GM06990 (cell line): ENCODE measurements around the gene ZSWIM4.
"Not testable (repeated sequence)": the region's sequence is repeated elsewhere in the genome, so short reads cannot be mapped to it uniquely, and the experiment has no call there.

Experiments
- DNase-seq: peaks from one replicate; pipeline ENCODE4 v3.0.0-alpha.2; 2011; ENCODE audit not compliant: insufficient read length; ENCODE audit errors: extremely low read depth
- H3K27me3 ChIP-seq: replicated peaks from 2 replicates; pipeline ENCODE4 v1.6.0; 2011; ENCODE audit warnings: low read length; ENCODE audit not compliant: control insufficient read depth, insufficient read depth
- H3K36me3 ChIP-seq: 2 replicates; pipeline ENCODE4 v1.5.1; 2011; ENCODE audit warnings: low read length; ENCODE audit not compliant: control insufficient read depth, insufficient read depth
- H3K4me3 ChIP-seq: replicated peaks from 2 replicates; pipeline ENCODE4 v1.5.1; 2011; ENCODE audit warnings: low read depth, mild to moderate bottlenecking, control low read depth, low read length
- CTCF ChIP-seq: IDR thresholded peaks from 2 replicates; pipeline ENCODE4 v1.5.1; 2011; ENCODE audit warnings: low read length, control low read depth, mild to moderate bottlenecking, inconsistent platforms; ENCODE audit not compliant: insufficient read depth, poor library complexity, severe bottlenecking

The ZSWIM4 gene

GRCh38 chr19:13770013-13770635 lies 25.1 kb upstream of the ZSWIM4 start:
- Histone ChIP-seq H3K4me3 (no peak overlapping the region), H3K36me3 (peaks cover 9% of the 10 kb centered on the region), H3K27me3 (no peaks in the 10 kb centered on the region)
- no peak for DNase-seq
- no peak for TF ChIP-seq CTCF

- H3K36me3 ChIP-seq: peaks cover 18% of the 10 kb centered on the region
These were observed 20.7 kb upstream of the ZSWIM4 start, which contains the start of gene C19orf53 for GRCh38 chr19:13774217-13775191. Gene C19orf53, plus strand, starts transcription at chr19:13774456. Its CDS starts 22 bp downstream, at chr19:13774478.

GRCh38 chr19:13778398-13778797 lies 16.8 kb upstream of the ZSWIM4 start:
- DNase-seq: no peak
- Histone ChIP-seq H3K27me3 (no peaks in the 10 kb centered on the region), H3K36me3 (peaks cover 16% of the 10 kb centered on the region), H3K4me3 (no peak overlapping the region)
- no peak for TF ChIP-seq CTCF

More at GRCh38 chr19:13774217-13775191, 20.7 kb upstream of the ZSWIM4 start, which contains the start of gene C19orf53:
- no peaks in the 10 kb centered on the region for H3K27me3 ChIP-seq
- no peak for TF ChIP-seq CTCF
- peak; percentile 86 for DNase-seq
- peak within 1 kb of the TSS; percentile 82 for H3K4me3 ChIP-seq

GRCh38 chr19:13778847-13779246 lies 16.4 kb upstream of the ZSWIM4 start:
- TF ChIP-seq CTCF: no peak
- Histone ChIP-seq H3K36me3 (peaks cover 16% of the 10 kb centered on the region), H3K4me3 (no peak overlapping the region), H3K27me3 (no peaks in the 10 kb centered on the region)
- DNase-seq: no peak

- peaks cover 16% of the 10 kb centered on the region for H3K36me3 ChIP-seq
- not testable (repeated sequence) for H3K27me3 ChIP-seq, DNase-seq, H3K4me3 ChIP-seq
These were observed 15.4 kb upstream of the ZSWIM4 start for GRCh38 chr19:13779794-13780193.

GRCh38 chr19:13781547-13781946 lies 13.7 kb upstream of the ZSWIM4 start:
- Histone ChIP-seq H3K36me3 (peaks cover 15% of the 10 kb centered on the region), H3K4me3 (no peak overlapping the region), H3K27me3 (no peaks in the 10 kb centered on the region)
- no peak for TF ChIP-seq CTCF
- DNase-seq: no peak
